ENCODE measurements around the gene AP1S1. TPM values are rescaled to one million over a fixed set of nuclear protein-coding genes. Genes with fewer than 3 reads are reported as not detected.

AP1S1 gene
- total RNA-seq, 1 experiment from 2014 or later = 135 TPM

- DNase-seq (ENCODE audit: low read depth) = no peak
These were observed 2.8 kb downstream of the AP1S1 start for GRCh38 chr7:101156866-101157589.

GRCh38 chr7:101159696-101160674 is 5.7 kb downstream of the AP1S1 start:
- no peak for DNase-seq (ENCODE audit: low read depth)

- no peak for DNase-seq (ENCODE audit: low read depth)
These were observed 6.6 kb downstream of the AP1S1 start for GRCh38 chr7:101160910-101161309.

GRCh38 chr7:101161692-101162471 is 7.6 kb downstream of the AP1S1 start:
- no peak for DNase-seq (ENCODE audit: low read depth)

DNA sequence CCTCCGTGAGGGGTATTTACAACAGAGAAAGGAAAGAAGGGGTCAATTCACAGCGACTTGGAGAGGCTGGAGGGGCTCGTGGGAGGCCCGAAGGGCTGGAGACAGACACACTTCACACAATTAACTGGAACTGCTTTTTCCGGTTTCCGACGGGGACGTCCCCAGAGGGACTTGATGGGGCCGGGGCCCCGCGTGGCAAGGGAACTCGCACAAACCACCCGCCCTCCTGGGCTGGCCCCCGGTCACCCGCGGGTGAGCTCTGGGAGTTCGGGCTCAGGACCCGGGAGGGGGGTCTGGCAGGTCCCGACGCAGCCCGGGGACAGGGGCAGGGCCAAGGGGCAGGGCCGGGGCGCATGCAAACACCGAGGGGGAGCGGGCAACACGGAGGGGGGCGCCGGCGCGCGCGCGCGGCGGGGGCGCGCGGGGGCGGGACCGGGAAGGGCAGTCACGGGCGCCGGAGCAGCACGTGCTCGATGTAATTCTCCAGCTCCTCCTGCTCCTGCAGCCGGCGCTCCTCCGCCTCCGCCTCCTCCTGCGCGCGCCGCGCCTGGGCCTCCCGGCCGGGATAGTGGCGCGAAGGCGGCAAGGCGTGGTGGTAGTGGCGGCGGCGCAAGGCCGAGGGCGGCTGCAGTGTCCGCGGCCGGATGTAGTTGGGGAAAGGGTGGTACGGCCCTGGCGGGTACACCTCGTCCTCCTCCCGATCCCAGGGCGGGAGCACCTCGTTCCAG is 8.4 kb downstream of the AP1S1 start:
- DNase-seq (ENCODE audit: low read depth) = peak; percentile 59

DNA sequence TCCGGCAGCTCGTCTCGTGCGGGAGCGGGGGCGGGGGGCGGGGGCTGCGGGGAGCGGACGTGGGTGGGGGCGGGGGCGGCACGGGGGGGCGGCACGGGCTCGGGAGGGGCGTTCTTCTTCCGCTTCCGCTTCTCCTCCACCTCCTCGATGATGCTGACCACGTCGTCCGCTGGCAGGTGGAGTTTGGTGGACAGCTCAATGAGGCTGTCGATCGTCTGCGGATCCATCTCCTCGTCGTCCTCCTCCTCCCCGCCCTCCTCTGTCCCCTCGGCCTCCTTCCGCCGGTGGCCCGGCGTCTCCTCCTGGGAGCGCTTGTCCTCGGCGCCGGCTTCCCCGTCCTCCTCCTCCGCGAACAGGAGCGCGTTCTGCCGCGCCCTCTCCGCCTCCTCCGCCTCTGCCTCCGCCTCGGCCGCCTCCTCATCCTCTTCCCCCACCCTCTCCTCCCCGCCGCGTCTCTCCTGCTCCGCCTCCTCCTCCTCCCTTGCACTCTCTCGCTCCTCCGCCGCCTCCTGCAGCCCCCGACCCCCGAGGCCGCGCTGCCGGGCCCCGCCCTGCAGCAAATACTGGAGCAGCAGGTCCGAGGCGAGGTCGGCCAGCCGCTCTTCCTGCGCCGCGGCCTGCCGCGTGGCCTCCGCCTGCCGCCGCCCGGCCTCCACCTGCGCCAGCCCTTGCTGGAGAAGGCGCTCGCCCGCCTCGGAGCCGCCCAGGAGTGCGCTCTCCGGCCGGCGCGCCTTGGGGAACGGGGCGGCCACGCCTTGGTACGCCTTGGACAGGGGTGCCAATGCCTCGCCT is 9.2 kb downstream of the AP1S1 start:
- DNase-seq (ENCODE audit: low read depth) = no peak

- peak; percentile 64 for DNase-seq (ENCODE audit: low read depth)
These were observed 10.0 kb downstream of the AP1S1 start for GRCh38 chr7:101164071-101164840.

GRCh38 chr7:101165075-101165957 is 11.0 kb downstream of the AP1S1 start, which contains the start of gene VGF:
TSS of gene VGF (minus strand) at chr7:101165569. CDS start at chr7:101164843, 726 bp downstream.
- peak; percentile 92 for DNase-seq (ENCODE audit: low read depth)

- DNase-seq (ENCODE audit: low read depth) = no peak
These were observed 11.8 kb downstream of the AP1S1 start for GRCh38 chr7:101165958-101166647.

DNA sequence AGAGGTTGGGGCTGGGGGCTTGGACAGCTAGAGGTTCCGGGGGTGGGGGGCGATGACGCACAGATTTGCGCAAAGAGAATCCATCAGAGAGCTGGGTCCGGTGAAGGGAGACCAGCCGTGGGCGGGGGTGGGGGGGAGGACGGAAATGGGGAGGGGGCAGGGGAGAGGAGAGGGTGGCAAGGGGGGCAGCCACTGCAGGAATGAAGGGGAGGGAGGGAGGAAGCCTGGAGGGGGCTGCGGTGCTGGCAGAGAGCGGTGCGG is 12.3 kb downstream of the AP1S1 start:
- no peak for DNase-seq (ENCODE audit: low read depth)

- no peak for DNase-seq (ENCODE audit: low read depth)
These were observed 12.8 kb downstream of the AP1S1 start for GRCh38 chr7:101166909-101167644.

DNA sequence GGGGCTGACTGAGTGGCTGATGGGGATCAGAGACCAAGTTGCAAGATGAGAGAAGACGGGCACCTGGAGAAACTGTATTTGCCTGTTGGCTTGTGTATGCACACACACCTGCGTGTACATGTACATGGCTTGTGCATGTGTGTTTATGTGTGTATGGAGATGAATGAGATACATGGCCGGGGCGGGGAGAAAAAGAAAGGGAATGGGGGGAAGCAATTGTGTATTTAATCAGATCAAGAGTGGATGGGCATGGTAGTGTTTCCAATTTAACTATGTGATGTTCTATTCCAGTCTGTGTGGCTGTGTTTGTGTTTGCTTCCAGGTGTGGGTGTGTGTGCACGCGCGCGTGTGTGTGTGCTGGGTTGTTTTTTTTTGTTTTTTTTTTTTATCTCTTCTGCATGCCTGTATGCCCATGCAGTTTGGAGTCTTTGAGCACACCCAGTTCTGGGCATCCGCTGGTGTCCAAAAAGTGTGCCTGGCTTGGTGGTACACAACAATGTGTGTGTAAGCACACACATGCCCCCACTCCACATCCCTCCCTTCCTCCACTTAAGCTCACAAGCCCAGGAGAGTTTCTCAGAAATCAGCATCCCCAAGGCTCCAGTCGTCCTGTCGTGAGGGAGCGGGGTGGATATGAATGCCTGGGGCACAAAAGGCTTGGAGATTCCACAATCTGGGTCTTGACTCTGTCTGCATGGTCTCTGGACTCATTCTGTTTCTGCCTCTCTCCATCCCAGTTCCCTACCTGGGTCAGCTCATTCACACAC is 13.6 kb downstream of the AP1S1 start:
- DNase-seq (ENCODE audit: low read depth) = no peak

DNA sequence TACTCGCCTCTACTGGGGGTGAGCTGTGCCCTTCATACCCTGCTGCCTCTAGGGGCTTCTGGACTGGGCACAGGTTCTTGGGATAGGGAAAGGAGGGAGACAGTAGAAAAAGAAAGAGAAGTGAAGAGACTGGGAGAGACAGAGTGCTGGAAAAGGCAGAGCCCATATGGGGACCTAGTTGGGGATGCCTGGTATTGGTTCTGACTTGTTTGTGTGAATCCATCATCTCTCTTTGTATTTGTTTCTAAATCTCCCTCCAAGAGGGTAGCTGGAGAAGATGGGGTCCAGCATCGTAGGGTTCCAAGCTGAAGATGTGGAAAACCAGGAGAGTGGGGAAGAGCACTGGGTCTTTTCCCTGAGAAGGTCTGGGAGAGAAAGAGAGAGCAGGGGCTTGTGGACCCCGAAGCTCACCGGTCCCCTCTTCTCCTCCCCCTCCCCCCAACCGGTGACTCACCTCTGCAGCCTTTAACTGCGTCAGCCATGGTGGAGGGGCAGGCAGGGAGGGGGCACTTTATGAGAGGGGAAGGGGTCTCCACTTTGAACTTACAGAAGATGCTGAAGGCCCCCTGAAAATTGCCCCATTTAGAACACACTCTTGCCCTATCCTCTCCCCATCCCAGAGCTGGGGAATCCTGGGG is 14.3 kb downstream of the AP1S1 start:
- DNase-seq (ENCODE audit: low read depth) = no peak

DNA sequence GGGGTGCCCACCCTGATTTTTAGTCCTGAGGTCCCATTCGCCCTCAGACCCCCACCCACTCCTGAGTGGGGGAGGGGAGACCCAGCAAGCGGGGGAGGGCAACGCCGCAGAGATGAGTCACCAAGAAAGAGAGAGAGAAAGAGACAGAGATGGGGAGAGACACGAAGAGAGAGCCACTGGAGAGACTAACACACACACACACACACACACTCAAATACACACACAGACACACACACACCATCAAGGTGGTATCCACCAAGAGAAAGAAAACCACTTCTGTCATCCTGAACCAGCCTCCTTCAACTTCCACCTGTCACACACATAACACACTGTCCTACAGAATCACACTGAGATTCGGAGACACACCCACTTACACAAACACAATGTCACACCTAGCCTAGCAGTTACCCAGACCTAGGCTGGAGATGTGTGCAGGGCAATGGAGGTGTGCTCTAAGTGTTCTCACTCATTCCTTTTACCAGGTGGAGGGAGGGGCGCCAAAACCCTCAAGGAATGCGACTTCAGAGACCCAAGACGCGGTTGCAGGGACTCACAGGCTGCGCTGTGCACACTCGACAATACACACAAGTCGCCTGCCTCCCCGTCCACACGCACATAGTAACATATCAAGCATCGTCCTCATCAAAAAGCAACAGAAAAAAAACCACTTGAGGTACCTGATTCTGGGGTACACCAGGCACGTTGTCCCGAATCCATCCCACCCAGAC is 15.0 kb downstream of the AP1S1 start:
- no peak for DNase-seq (ENCODE audit: low read depth)

- peak; percentile 54 for DNase-seq (ENCODE audit: low read depth)
These were observed 15.7 kb downstream of the AP1S1 start for GRCh38 chr7:101169838-101170551.
